ENCODE measurements around the gene PDE11A. TPM values are rescaled to one million over a fixed set of nuclear protein-coding genes. Genes with fewer than 3 reads are reported as not detected.

PDE11A gene
- total and polyA plus RNA-seq, 2 of the 13 experiments (the other 11 are each of a cell fraction or from before 2014, with no cell fraction given): 1.2 to 1.7 TPM

DNA sequence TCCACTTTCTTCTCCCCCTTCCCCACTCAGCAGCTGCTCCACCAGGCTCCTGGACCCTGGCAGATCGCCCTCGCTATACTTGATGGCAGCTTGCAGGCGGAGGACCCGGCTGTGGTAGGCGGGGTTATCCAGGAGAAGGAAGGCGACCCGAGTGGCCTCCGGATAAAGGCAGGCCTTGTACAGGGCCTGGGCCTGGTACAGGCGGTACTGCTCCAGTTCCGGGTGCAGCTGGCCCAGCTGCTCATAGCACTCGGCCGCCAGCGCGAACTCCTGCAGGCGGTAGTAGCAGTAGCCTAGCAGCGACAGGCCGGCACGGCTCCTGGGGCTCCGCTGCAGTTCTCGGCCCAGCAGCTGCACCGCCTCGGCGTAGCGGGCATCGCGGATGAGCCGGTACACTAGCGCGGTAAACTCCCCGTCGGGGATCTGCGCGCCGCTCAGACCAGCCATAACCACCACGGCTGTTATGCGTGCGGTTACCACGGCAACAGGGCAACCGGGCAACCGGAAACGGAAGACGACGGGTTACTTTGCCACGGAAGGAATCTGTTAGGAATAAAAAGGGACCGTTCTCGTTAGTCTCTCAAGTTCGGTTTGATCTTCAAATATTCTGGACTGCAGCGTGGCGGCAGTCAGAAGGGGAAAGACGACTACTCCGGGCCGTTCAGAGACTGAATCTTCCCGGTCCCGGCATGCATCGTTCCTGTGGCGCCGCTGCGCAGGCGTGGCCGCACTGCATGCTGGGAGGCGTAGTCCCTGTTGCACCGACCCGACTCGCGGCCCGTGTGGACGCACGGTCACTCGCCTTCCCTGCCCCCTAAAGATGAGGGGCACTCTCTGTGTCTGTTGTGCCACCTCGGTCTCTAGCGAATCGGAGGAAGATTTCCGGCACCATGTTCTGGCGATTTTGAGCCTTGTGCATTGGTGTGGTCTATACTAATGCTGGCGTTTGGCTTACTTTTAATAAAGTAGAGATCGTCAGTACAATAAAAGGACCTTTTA lies 454.0 kb downstream of the PDE11A start (continued):
- TF ChIP-seq MTF2 (CRISPR knock-in tag; IDR thresholded peaks at IDR 0.05; ENCODE audit: borderline replicate concordance): 0 out of 2 replicates have a peak, but pooled peaks have one; percentile 45
- TF ChIP-seq JUND (CRISPR knock-in tag; IDR thresholded peaks at IDR 0.05): no peak
- TF ChIP-seq, protein P1, sequence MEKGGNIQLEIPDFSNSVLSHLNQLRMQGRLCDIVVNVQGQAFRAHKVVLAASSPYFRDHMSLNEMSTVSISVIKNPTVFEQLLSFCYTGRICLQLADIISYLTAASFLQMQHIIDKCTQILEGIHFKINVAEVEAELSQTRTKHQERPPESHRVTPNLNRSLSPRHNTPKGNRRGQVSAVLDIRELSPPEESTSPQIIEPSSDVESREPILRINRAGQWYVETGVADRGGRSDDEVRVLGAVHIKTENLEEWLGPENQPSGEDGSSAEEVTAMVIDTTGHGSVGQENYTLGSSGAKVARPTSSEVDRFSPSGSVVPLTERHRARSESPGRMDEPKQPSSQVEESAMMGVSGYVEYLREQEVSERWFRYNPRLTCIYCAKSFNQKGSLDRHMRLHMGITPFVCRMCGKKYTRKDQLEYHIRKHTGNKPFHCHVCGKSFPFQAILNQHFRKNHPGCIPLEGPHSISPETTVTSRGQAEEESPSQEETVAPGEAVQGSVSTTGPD (CRISPR knock-in tag; IDR thresholded peaks at IDR 0.05): peak; percentile 49; the same call in 1 of the 2 replicates
- no peak for TF ChIP-seq IKZF1 (IDR thresholded peaks at IDR 0.05)
- peak; percentile 50; the same call in 1 of the 2 replicates for TF ChIP-seq MYC (CRISPR knock-in tag; IDR thresholded peaks at IDR 0.05; ENCODE audit: borderline replicate concordance)
- TF ChIP-seq NONO (IDR thresholded peaks at IDR 0.05): no peak
- TF ChIP-seq NONO (CRISPR knock-in tag; conservative IDR thresholded peaks at IDR 0.05): peak; percentile 95
- no peak for TF ChIP-seq HMG20B (CRISPR knock-in tag; conservative IDR thresholded peaks at IDR 0.05)
- peak; percentile 72 for TF ChIP-seq ATF1 (CRISPR knock-in tag; IDR thresholded peaks at IDR 0.05)
- no peak for TF ChIP-seq DPF2 (CRISPR knock-in tag; IDR thresholded peaks at IDR 0.05; ENCODE audit: borderline replicate concordance, low read depth)
- peak; percentile 19; the same call in 1 of the 2 replicates for TF ChIP-seq ZNF335 (CRISPR knock-in tag; IDR thresholded peaks at IDR 0.05)
- TF ChIP-seq ZNF292 (CRISPR knock-in tag; IDR thresholded peaks at IDR 0.05; ENCODE audit: borderline replicate concordance, low read depth): peak; percentile 92; the same call in 1 of the 2 replicates
- 0 out of 2 replicates have a peak, but pooled peaks have one; percentile 22 for TF ChIP-seq PPARG (CRISPR knock-in tag; conservative IDR thresholded peaks at IDR 0.05)
- TF ChIP-seq SRSF9 (IDR thresholded peaks at IDR 0.05; ENCODE audit: borderline replicate concordance, insufficient read depth, low read depth, low read length, poor library complexity, severe bottlenecking): no peak
- TF ChIP-seq, protein P2, sequence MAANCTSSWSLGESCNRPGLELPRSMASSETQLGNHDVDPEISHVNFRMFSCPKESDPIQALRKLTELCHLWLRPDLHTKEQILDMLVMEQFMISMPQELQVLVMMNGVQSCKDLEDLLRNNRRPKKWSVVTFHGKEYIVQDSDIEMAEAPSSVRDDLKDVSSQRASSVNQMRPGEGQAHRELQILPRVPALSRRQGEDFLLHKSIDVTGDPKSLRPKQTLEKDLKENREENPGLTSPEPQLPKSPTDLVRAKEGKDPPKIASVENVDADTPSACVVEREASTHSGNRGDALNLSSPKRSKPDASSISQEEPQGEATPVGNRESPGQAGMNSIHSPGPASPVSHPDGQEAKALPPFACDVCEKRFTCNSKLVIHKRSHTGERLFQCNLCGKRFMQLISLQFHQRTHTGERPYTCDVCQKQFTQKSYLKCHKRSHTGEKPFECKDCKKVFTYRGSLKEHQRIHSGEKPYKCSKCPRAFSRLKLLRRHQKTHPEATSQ (CRISPR knock-in tag; IDR thresholded peaks at IDR 0.05; ENCODE audit: borderline replicate concordance): peak; percentile 58; the same call in 1 of the 2 replicates
- peak; percentile 88 for TF ChIP-seq FOXJ3 (CRISPR knock-in tag; IDR thresholded peaks at IDR 0.05; ENCODE audit: borderline replicate concordance)
- TF ChIP-seq ZC3H13 (CRISPR knock-in tag; IDR thresholded peaks at IDR 0.05): peak; percentile 86
- TF ChIP-seq, protein P3, sequence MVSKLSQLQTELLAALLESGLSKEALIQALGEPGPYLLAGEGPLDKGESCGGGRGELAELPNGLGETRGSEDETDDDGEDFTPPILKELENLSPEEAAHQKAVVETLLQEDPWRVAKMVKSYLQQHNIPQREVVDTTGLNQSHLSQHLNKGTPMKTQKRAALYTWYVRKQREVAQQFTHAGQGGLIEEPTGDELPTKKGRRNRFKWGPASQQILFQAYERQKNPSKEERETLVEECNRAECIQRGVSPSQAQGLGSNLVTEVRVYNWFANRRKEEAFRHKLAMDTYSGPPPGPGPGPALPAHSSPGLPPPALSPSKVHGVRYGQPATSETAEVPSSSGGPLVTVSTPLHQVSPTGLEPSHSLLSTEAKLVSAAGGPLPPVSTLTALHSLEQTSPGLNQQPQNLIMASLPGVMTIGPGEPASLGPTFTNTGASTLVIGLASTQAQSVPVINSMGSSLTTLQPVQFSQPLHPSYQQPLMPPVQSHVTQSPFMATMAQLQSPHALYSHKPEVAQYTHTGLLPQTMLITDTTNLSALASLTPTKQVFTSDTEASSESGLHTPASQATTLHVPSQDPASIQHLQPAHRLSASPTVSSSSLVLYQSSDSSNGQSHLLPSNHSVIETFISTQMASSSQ (IDR thresholded peaks at IDR 0.05; ENCODE audit: low read depth): no peak
- TF ChIP-seq, protein P3 (CRISPR knock-in tag; IDR thresholded peaks at IDR 0.05; ENCODE audit: borderline replicate concordance): peak; percentile 63; the same call in 1 of the 2 replicates
- 0 out of 2 replicates have a peak, but pooled peaks have one; percentile 22 for TF ChIP-seq TSC22D2 (CRISPR knock-in tag; IDR thresholded peaks at IDR 0.05; ENCODE audit: borderline replicate concordance)
- peak; percentile 45; the same call in 1 of the 2 replicates for TF ChIP-seq TBX2 (CRISPR knock-in tag; IDR thresholded peaks at IDR 0.05; ENCODE audit: borderline replicate concordance)
